K562 (cell line): ENCODE measurements around the gene C11orf86. TPM values are rescaled to one million over a fixed set of nuclear protein-coding genes. Genes with fewer than 3 reads are reported as not detected.

ENCODE experiments used
- ATF7 ChIP-seq: fragments of 450-650 bp; IDR thresholded peaks from 2 replicates; pipeline ENCODE4 v1.7.1; 2014; ENCODE audit warnings: mild to moderate bottlenecking, moderate library complexity
- EP400 ChIP-seq: fragments of 450-650 bp; IDR thresholded peaks from 2 replicates; pipeline ENCODE4 v1.6.1; 2017; ENCODE audit warnings: antibody characterized with exemption, mild to moderate bottlenecking, moderate library complexity
- ESRRA ChIP-seq: fragments of 450-650 bp; IDR thresholded peaks from 2 replicates; pipeline ENCODE4 v1.6.1; 2014; ENCODE audit warnings: low read depth, mild to moderate bottlenecking, moderate library complexity, borderline replicate concordance
- GTF2A2 ChIP-seq: IDR thresholded peaks from 2 replicates; pipeline ENCODE4 v1.6.1; 2016; ENCODE audit warnings: mild to moderate bottlenecking, missing genetic modification characterization, missing compliant biosample characterization
- KDM1A ChIP-seq, 2 experiments: fragments of 450-650 bp; IDR thresholded peaks; 2 replicates each; pipeline ENCODE4 v1.6.1; 2016; ENCODE audit warnings: mild to moderate bottlenecking in 2 of 2
- MTA2 ChIP-seq: fragments of 450-650 bp; IDR thresholded peaks from 2 replicates; pipeline ENCODE4 v1.6.1; 2016; ENCODE audit warnings: low read depth
- NFE2L1 ChIP-seq: fragments of 450-650 bp; IDR thresholded peaks from 2 replicates; pipeline ENCODE4 v1.6.1; 2016; ENCODE audit warnings: missing genetic modification characterization, low read depth, mild to moderate bottlenecking, missing compliant biosample characterization, moderate library complexity, borderline replicate concordance
- NKRF ChIP-seq: fragments of 450-650 bp; IDR thresholded peaks from 2 replicates; pipeline ENCODE4 v1.6.1; 2016; ENCODE audit warnings: borderline replicate concordance
- SAP30 ChIP-seq: fragments of 200-600 bp; sonication (generic); IDR thresholded peaks from 2 replicates; pipeline ENCODE4 v1.6.1; 2012; ENCODE audit warnings: borderline replicate concordance, low read depth, mild to moderate bottlenecking, moderate library complexity, low read length, control low read depth, inconsistent platforms; ENCODE audit not compliant: insufficient read depth, poor library complexity, severe bottlenecking
- SLC30A9 ChIP-seq: fragments of 250-450 bp; sonication (Bioruptor Pico); IDR thresholded peaks from 2 replicates; pipeline ENCODE4 v1.8.0; 2022; ENCODE audit warnings: mild to moderate bottlenecking, moderate library complexity
- SMAD3 ChIP-seq: fragments of 450-650 bp; formaldehyde crosslinking; conservative IDR thresholded peaks from 2 replicates; pipeline ENCODE4 v1.4.0; 2020; ENCODE audit warnings: mild to moderate bottlenecking
- SMARCE1 ChIP-seq: fragments of 450-650 bp; IDR thresholded peaks from 2 replicates; pipeline ENCODE4 v1.7.1; 2016; ENCODE audit warnings: mild to moderate bottlenecking
- SMC3 ChIP-seq: conservative IDR thresholded peaks from 2 replicates; pipeline ENCODE4 v1.6.1; 2011; ENCODE audit warnings: low read depth, low read length, improper control_type of control experiment; ENCODE audit not compliant: insufficient read depth
- SPI1 ChIP-seq: IDR thresholded peaks from 2 replicates; pipeline ENCODE4 v1.6.1; 2011; ENCODE audit warnings: low read depth, low read length, control low read depth, borderline replicate concordance
- ZNF436 ChIP-seq: fragments of 250-450, 450-650 bp; sonication (Bioruptor Pico); formaldehyde crosslinking; IDR thresholded peaks from 2 replicates; pipeline ENCODE4 v1.7.0; 2020; ENCODE audit warnings: mild to moderate bottlenecking
- polyA plus RNA-seq, 8 experiments: library from polyadenylated mRNA; depleted of rRNA in 4 of 8; stranded (reverse) in 5 of 8; unstranded in 3 of 8; fragments of >200 nt; fragmentation: Nextera tagmentation in 2 of 8; fragmentation: Illumina TruSeq in 1 of 8; extraction: Ambion mirVana in 2 of 8; extraction: Trizol in 1 of 8; gene quantifications; 2 replicates each; pipeline versions ENCODE4 v1.2.1 to v1.2.3, GENCODE V29; 2011 to 2014; ENCODE audit warnings: inconsistent platforms in 1 of 8, missing spikeins in 1 of 8
- total RNA-seq, 7 experiments: library from RNA; depleted of rRNA in 6 of 7; stranded (reverse); fragments of >200 nt in 6 of 7; fragmentation: Illumina TruSeq in 2 of 7; extraction: Trizol in 2 of 7; gene quantifications; 2 replicates each; pipeline versions ENCODE4 v1.2.1 to v1.2.3, GENCODE V29; 2011 to 2021; ENCODE audit warnings: low replicate concordance in 1 of 7
- TF ChIP-seq, protein P1 (sequence below): sonication (generic); formaldehyde crosslinking; IDR thresholded peaks from 2 replicates; pipeline ENCODE4 v1.8.1; 2023; ENCODE audit warnings: mild to moderate bottlenecking, missing genetic modification reagents, moderate library complexity
- TF ChIP-seq, protein P2 (sequence below): IDR thresholded peaks from 2 replicates; pipeline ENCODE4 v1.6.1; 2014; ENCODE audit warnings: antibody characterized with exemption
- TF ChIP-seq, protein P3 (sequence below): sonication (generic); formaldehyde crosslinking; IDR thresholded peaks from 2 replicates; pipeline ENCODE4 v1.8.1; 2023; ENCODE audit warnings: mild to moderate bottlenecking, missing genetic modification reagents
- TF ChIP-seq, protein P4 (sequence below): fragments of 450-650 bp; IDR thresholded peaks from 2 replicates; pipeline ENCODE4 v1.6.1; 2016; ENCODE audit warnings: low read depth, mild to moderate bottlenecking, moderate library complexity

C11orf86 gene
- total and polyA plus RNA-seq, 9 of the 15 experiments (the other 6 are each of a cell fraction or from before 2014, with no cell fraction given), result not detected

DNA sequence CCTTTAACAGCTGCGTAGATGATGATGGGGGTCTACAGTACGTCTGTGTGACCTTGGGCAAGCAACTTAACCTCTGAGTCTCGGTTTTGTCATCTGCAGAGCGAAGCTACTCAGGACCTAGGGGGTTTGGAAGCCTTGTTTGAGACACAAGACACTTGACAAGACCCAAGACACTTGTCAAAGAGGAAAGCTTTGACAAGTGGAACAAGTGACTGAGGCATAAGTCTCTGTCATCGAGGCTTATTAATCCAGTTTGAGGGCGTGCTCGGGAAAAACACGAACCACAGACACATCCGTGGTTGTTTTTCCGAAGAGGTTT, 16.2 kb upstream of the C11orf86 start (continued):
- TF ChIP-seq SLC30A9 (no peak), SPI1 (no peak), EP400 (peak; percentile 11; the same call in 1 of the 2 replicates), GTF2A2 (tag) (no peak), SAP30 (peak; percentile 13), ZNF436 (CRISPR knock-in tag) (no peak), KDM1A (IDR thresholded peaks at IDR 0.05) (no peak), ATF7 (no peak), NFE2L1 (tag) (no peak), NKRF (peak; percentile 45; the same call in 1 of the 2 replicates), SMC3 (no peak), SMAD3 (CRISPR knock-in tag) (no peak), ESRRA (peak; percentile 6; the same call in 1 of the 2 replicates), MTA2 (no peak), SMARCE1 (peak; percentile 24; the same call in 1 of the 2 replicates)
- TF ChIP-seq, protein P1, sequence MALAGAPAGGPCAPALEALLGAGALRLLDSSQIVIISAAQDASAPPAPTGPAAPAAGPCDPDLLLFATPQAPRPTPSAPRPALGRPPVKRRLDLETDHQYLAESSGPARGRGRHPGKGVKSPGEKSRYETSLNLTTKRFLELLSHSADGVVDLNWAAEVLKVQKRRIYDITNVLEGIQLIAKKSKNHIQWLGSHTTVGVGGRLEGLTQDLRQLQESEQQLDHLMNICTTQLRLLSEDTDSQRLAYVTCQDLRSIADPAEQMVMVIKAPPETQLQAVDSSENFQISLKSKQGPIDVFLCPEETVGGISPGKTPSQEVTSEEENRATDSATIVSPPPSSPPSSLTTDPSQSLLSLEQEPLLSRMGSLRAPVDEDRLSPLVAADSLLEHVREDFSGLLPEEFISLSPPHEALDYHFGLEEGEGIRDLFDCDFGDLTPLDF (CRISPR knock-in tag), result no peak
- TF ChIP-seq, protein P2, sequence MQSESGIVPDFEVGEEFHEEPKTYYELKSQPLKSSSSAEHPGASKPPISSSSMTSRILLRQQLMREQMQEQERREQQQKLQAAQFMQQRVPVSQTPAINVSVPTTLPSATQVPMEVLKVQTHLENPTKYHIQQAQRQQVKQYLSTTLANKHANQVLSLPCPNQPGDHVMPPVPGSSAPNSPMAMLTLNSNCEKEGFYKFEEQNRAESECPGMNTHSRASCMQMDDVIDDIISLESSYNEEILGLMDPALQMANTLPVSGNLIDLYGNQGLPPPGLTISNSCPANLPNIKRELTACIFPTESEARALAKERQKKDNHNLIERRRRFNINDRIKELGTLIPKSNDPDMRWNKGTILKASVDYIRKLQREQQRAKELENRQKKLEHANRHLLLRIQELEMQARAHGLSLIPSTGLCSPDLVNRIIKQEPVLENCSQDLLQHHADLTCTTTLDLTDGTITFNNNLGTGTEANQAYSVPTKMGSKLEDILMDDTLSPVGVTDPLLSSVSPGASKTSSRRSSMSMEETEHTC, result no peak
- TF ChIP-seq, protein P3, sequence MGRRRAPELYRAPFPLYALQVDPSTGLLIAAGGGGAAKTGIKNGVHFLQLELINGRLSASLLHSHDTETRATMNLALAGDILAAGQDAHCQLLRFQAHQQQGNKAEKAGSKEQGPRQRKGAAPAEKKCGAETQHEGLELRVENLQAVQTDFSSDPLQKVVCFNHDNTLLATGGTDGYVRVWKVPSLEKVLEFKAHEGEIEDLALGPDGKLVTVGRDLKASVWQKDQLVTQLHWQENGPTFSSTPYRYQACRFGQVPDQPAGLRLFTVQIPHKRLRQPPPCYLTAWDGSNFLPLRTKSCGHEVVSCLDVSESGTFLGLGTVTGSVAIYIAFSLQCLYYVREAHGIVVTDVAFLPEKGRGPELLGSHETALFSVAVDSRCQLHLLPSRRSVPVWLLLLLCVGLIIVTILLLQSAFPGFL (CRISPR knock-in tag), result no peak
- TF ChIP-seq, protein P4, sequence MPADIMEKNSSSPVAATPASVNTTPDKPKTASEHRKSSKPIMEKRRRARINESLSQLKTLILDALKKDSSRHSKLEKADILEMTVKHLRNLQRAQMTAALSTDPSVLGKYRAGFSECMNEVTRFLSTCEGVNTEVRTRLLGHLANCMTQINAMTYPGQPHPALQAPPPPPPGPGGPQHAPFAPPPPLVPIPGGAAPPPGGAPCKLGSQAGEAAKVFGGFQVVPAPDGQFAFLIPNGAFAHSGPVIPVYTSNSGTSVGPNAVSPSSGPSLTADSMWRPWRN, result no peak
